Measurements from ENCODE around the gene AHDC1. TPM values are rescaled to one million over a fixed set of nuclear protein-coding genes. Genes with fewer than 3 reads are reported as not detected.

AHDC1 gene
- polyA plus RNA-seq, 1 donor from 2014 or later = 5.3 TPM

GRCh38 chr1:27600498-27601175, 3.3 kb downstream of the AHDC1 start:
- peaks cover 70% of the 10 kb centered on the region for H4K20me1 ChIP-seq (ENCODE audit: insufficient read depth)
- H3K9ac ChIP-seq (ENCODE audit: low read length) = no peak overlapping the region
- H3K9me3 ChIP-seq (ENCODE audit: low read length) = no peaks in the 10 kb centered on the region
- peaks cover 83% of the 10 kb centered on the region for H3K79me2 ChIP-seq (replicated peaks; ENCODE audit: insufficient read depth, low read length)
- H3K9me2 ChIP-seq (ENCODE audit: insufficient read depth, low read length) = no peaks in the 10 kb centered on the region
- H3K4me3 ChIP-seq (ENCODE audit: low read length) = peak overlapping the region; percentile 97
- TF ChIP-seq EZH2 (IDR thresholded peaks at IDR 0.05; ENCODE audit: borderline replicate concordance, insufficient read depth, low read length, poor library complexity, severe bottlenecking) (no peak), MXI1 (conservative IDR thresholded peaks at IDR 0.05; ENCODE audit: poor library complexity, severe bottlenecking) (no peak), POLR2AphosphoS5 (IDR thresholded peaks at IDR 0.05) (no peak), RAD21 (conservative IDR thresholded peaks at IDR 0.05) (no peak), SMC3 (conservative IDR thresholded peaks at IDR 0.05; ENCODE audit: poor library complexity) (no peak), TAF1 (IDR thresholded peaks at IDR 0.05; ENCODE audit: low read depth) (no peak), EP300 (conservative IDR thresholded peaks at IDR 0.05; ENCODE audit: poor library complexity, severe bottlenecking) (no peak)
- TF ChIP-seq, protein P1, sequence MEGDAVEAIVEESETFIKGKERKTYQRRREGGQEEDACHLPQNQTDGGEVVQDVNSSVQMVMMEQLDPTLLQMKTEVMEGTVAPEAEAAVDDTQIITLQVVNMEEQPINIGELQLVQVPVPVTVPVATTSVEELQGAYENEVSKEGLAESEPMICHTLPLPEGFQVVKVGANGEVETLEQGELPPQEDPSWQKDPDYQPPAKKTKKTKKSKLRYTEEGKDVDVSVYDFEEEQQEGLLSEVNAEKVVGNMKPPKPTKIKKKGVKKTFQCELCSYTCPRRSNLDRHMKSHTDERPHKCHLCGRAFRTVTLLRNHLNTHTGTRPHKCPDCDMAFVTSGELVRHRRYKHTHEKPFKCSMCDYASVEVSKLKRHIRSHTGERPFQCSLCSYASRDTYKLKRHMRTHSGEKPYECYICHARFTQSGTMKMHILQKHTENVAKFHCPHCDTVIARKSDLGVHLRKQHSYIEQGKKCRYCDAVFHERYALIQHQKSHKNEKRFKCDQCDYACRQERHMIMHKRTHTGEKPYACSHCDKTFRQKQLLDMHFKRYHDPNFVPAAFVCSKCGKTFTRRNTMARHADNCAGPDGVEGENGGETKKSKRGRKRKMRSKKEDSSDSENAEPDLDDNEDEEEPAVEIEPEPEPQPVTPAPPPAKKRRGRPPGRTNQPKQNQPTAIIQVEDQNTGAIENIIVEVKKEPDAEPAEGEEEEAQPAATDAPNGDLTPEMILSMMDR (IDR thresholded peaks at IDR 0.05; ENCODE audit: poor library complexity, severe bottlenecking) = no peak
- TF ChIP-seq, protein P2, sequence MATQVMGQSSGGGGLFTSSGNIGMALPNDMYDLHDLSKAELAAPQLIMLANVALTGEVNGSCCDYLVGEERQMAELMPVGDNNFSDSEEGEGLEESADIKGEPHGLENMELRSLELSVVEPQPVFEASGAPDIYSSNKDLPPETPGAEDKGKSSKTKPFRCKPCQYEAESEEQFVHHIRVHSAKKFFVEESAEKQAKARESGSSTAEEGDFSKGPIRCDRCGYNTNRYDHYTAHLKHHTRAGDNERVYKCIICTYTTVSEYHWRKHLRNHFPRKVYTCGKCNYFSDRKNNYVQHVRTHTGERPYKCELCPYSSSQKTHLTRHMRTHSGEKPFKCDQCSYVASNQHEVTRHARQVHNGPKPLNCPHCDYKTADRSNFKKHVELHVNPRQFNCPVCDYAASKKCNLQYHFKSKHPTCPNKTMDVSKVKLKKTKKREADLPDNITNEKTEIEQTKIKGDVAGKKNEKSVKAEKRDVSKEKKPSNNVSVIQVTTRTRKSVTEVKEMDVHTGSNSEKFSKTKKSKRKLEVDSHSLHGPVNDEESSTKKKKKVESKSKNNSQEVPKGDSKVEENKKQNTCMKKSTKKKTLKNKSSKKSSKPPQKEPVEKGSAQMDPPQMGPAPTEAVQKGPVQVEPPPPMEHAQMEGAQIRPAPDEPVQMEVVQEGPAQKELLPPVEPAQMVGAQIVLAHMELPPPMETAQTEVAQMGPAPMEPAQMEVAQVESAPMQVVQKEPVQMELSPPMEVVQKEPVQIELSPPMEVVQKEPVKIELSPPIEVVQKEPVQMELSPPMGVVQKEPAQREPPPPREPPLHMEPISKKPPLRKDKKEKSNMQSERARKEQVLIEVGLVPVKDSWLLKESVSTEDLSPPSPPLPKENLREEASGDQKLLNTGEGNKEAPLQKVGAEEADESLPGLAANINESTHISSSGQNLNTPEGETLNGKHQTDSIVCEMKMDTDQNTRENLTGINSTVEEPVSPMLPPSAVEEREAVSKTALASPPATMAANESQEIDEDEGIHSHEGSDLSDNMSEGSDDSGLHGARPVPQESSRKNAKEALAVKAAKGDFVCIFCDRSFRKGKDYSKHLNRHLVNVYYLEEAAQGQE (IDR thresholded peaks at IDR 0.05; ENCODE audit: borderline replicate concordance) = no peak
- peak overlapping the region; percentile 16 for H3K27ac ChIP-seq (ENCODE audit: low read length)
- H3K27me3 ChIP-seq (ENCODE audit: insufficient read depth, low read depth, low read length) = no peaks in the 10 kb centered on the region
- no peaks in the 10 kb centered on the region for H3F3A ChIP-seq (ENCODE audit: insufficient read depth, low read length, poor library complexity, severe bottlenecking)
- H2AFZ ChIP-seq (ENCODE audit: low read depth, low read length) = no peak overlapping the region
- no peaks in the 10 kb centered on the region for H3K36me3 ChIP-seq (ENCODE audit: insufficient read depth, low read length)
- H3K4me2 ChIP-seq (ENCODE audit: low read length) = peak overlapping the region; percentile 91

DNA sequence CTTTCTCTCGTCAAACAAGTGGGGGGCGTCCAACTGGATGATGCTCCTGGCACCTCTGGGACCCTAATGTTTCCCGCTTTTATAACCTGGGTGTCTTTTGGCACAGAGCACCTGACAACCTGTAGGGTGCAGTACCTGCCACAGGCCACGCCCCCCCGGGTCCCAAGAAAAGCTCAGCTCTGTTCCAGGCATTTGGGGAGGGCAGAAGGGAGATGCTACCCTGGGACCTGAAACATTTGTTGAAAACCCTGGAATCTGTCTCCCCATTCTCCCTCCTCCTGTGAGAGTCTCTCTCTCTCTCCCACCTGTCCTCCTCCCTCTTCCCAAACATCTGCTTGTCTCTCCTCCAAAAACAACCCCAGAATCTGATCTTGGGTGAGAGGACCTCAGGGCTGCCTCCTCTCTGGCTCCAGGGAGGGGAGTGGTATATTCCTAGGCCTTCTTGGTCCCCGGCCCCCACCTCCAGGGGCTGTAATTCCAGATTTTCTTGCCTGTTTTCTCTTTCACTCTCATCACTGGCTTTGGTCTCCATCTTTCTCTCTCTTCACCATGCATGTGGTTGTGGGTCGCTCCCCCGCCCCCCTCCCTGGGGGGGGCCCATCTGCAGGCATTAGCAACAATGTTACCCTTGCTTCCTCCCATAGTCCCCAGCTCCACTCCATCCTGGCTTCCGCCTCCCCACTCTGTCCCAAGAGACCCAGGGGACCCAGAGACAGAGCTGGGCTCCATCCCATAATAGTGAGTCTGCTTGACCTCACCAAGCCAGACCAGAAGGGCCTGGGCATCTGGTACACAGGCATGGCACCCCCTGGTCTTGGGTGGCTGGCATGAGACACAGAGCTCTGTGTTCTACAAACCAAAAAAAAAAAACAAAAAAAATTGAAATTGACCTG, 4.1 kb downstream of the AHDC1 start:
- H3K36me3 ChIP-seq (ENCODE audit: insufficient read depth, low read length) = no peaks in the 10 kb centered on the region
- H3K79me2 ChIP-seq (replicated peaks; ENCODE audit: insufficient read depth, low read length) = peaks cover 91% of the 10 kb centered on the region
- peak overlapping the region; percentile 16 for H3K27ac ChIP-seq (ENCODE audit: low read length)
- no peaks in the 10 kb centered on the region for H3K9me3 ChIP-seq (ENCODE audit: low read length)
- H3K4me2 ChIP-seq (ENCODE audit: low read length) = peak overlapping the region; percentile 91
- H4K20me1 ChIP-seq (ENCODE audit: insufficient read depth) = peaks cover 72% of the 10 kb centered on the region
- H3K9ac ChIP-seq (ENCODE audit: low read length) = peak overlapping the region; percentile 54
- no peaks in the 10 kb centered on the region for H3K9me2 ChIP-seq (ENCODE audit: insufficient read depth, low read length)
- no peaks in the 10 kb centered on the region for H3K27me3 ChIP-seq (ENCODE audit: insufficient read depth, low read depth, low read length)
- no peaks in the 10 kb centered on the region for H3F3A ChIP-seq (ENCODE audit: insufficient read depth, low read length, poor library complexity, severe bottlenecking)
- no peak for TF ChIP-seq RAD21 (conservative IDR thresholded peaks at IDR 0.05)
- TF ChIP-seq, protein P1 (IDR thresholded peaks at IDR 0.05; ENCODE audit: poor library complexity, severe bottlenecking) = peak; percentile 24
- H2AFZ ChIP-seq (ENCODE audit: low read depth, low read length) = no peak overlapping the region
- H3K4me3 ChIP-seq (ENCODE audit: low read length) = peak overlapping the region; percentile 97

Measured in neural cell (in vitro differentiated cells).